NT2/D1 (cell line): ENCODE measurements around the gene TSC1.

Source experiments
- SUZ12 ChIP-seq: IDR thresholded peaks from 2 replicates; pipeline ENCODE4 v1.6.1; 2011; ENCODE audit not compliant: insufficient read length, insufficient read depth; ENCODE audit errors: extremely low read depth
- YY1 ChIP-seq: IDR thresholded peaks from 2 replicates; pipeline ENCODE4 v1.6.1; 2011; ENCODE audit not compliant: insufficient read length, insufficient read depth
- ZNF274 ChIP-seq: IDR thresholded peaks from 2 replicates; pipeline ENCODE4 v1.6.1; 2011; ENCODE audit warnings: mild to moderate bottlenecking, low read depth, low read length

DNA sequence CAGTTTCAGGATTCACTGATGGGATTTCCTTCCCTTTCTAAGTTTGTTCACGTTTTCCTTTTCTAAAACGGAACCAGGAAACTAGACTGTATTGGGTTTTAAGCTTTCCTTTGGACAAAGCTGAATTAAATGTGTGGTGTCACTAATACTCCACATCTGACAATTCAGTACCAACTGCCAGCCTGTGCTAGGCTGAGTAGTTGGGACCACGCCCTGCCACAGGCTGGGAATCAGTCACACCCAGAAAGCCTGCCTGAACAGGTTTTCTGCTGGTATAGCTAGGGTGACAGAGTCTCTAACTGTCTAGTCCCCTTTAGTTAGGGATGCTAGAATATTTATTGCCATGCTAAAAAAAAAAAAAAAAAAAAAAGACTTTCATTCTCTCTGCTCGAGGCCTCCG, 50.1 kb downstream of the TSC1 start:
- TF ChIP-seq ZNF274 = no peak
- no peak for TF ChIP-seq YY1
- no peak for TF ChIP-seq SUZ12
